NCI-H1092 treated with DMSO at 0.1 percent for 48 hours (cell line): ENCODE measurements around the gene IL23R.

Experiments
- DNase-seq: peaks from one replicate; lab custom pipeline; 2025; lab: John Stamatoyannopoulos, UW

IL23R gene

GRCh38 chr1:67242016-67242415, 75.8 kb downstream of the IL23R start:
- no peak for DNase-seq

DNA sequence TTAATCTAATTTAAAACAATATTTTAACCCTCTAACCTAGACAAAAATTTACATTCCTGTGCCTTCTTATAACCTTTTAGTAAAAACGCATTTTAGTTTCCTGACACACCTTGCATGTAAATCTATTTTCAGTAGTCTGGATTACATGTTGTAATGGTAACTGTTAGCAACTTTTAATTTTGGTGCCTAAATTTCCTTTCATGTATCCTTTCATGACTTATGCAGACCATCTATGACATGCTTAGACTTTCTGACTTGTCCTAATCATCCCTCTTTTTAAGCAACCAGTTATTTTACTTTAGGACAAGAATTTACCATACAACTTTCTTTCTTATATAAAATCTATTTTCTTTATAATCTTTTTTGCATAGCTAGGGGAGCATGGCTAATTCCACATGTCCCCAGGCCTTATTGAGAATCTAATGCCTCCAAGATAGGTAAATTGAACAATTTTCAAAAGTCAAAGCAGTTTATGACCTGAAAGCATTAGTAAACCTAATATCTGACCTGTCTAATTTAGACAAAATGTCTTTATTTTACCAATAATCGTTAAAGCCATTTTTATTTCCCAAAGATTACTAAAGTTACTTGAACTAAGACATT, 83.9 kb downstream of the IL23R start:
- DNase-seq = no peak

- no peak for DNase-seq
Observed at GRCh38 chr1:67256291-67257172, 90.3 kb downstream of the IL23R start.

GRCh38 chr1:67257173-67257535, 90.9 kb downstream of the IL23R start:
- DNase-seq = no peak

DNA sequence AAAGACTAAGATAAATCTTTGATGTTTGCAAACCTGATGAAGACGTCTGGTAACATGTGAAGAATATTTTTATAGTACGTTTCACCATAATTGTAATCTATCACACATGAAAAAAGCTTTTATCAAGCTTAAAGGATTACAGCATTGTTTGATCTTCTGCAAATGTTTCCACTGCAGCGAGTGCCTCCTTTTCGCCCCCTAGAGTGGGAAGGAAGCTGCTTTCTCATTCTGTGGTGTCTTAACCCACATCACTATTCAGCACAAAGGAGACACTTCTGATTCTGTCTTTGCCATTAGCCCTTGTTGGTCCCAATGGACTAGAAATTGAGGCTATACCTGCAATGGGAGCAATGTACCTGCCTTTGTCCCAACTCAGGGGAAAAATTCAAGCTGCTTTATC, 95.4 kb downstream of the IL23R start:
- DNase-seq = no peak

GRCh38 chr1:67262735-67263134, 96.5 kb downstream of the IL23R start:
- DNase-seq = no peak

DNA sequence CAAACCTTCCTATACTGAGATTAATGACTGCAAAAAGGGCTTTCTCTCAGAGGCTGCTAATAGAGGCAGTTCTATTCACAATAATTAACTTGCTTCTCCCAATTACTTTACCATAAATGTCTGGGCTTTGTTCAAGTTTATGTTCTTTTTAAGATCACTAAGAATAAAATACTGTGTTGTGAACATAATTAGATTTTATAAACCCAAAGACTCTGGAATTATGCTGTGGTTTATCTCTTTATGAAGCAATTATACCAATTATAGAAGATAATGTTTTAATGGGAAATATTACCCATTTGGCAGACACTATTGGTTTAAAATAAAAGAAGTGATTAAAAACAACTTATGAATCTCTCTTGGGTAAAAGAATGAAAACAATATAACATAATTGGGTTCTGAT, 97.9 kb downstream of the IL23R start:
- DNase-seq = no peak

DNA sequence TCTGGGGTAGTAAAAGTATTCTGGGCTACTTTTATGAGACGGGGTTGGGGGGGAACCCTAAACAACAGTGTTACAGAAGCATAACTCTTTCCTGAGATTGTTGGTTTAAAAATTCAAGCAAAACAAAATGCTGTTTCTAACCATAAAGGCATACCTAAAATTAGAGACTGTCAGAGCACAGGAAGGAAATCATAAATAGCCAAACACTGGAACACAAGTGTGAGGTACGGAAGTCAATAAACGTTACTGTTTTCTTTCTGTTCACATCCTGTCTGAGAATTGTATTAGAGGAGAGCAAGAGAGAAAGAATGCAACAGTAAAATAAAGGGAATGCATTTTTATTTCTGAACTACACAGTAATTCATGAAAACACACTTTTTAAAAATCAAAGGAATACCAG, 98.6 kb downstream of the IL23R start:
- no peak for DNase-seq

DNA sequence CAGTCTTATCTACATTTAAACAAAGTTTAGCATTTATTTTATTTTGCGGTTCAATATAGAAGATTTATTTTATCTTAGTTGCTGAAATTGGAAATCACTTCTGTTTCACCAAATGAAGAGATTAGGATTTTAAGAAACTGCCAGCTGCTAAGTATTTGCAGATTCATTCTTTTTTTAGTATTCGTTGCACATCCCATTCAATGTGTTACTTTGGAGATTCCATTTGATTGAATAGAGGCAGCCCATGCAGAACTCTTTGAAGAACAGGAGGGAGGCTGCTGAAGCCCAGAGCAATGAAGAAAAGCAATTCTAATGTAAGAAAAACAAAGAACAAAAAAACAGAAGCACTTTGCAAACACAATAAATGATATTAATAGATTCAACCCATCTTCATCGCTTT, 102.8 kb downstream of the IL23R start:
- DNase-seq = no peak

DNA sequence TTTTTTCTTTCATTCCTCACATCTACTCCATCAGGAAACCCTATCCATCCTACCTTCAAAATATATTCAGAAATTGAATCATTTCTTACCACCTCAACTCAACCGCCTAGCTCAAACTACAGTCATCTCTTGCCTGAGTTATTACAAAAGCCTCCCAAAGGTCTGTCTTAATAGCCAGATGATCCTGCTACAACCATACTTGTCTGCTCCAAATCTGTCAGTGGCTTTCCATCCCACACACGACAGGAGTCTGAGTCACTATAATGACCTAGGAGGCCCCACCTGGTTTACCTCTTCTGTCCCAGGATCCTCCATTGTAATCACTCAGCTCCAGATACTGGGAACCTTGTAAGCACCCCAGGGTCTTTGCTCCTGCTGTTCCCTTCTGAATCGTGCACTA, 104.3 kb downstream of the IL23R start:
- no peak for DNase-seq

GRCh38 chr1:67273591-67273990, 107.3 kb downstream of the IL23R start:
- DNase-seq = no peak

DNA sequence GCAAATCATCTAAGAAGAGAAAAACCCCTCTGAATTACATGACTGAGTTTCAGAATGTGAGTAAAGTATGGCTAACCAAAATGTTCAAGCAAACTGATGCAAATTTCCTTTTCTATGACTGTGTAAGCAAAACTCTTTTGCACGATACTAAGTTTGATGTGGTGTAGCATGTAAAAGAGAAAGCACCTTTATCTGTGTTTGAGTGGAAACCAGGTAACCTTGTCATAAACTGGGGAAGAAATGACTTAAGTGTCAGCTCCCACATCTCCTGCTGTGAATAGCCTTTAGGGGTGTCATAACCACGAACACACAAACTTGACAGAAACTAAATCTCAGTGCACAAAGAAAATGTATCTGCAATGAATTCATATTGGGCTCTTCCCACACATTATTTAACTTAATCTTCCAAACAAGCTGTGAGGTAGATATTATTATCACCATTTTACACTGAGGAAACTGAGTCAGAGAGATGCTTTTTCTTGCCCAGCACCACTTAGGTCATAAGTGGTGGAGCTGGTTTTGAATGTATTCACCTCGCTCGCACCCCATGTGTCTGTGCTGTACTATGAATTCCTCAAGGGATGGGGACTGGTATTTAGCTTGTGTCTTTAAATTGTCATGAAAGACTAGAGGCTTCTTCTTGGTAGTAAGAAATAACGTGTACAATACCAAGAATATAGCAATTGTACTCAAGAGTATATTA, 108.5 kb downstream of the IL23R start:
- DNase-seq = no peak

- no peak for DNase-seq
Observed at GRCh38 chr1:67280696-67281095, 114.4 kb downstream of the IL23R start.

DNA sequence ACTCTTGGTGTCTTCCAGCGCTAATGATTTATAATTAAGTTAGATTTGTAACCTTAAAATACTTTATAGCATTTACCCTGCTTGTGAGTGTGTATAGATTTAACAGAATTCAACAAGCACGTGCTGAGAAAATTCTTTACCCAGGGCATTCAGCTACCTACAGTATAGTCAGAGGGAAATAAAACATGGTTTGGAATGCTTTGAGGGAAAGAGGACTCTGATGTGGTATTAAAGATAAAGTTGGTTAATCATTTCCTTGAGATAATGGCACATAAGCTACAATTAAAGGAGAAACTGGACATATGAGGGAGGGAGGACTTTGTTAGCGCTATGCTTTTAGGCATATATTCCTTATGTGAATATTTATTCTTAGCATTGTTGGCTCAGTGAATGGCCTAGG, 115.0 kb downstream of the IL23R start:
- no peak for DNase-seq

- no peak for DNase-seq
Observed at GRCh38 chr1:67285780-67286488, 119.7 kb downstream of the IL23R start.

GRCh38 chr1:67290236-67290635, 124.0 kb downstream of the IL23R start:
- DNase-seq = no peak

DNA sequence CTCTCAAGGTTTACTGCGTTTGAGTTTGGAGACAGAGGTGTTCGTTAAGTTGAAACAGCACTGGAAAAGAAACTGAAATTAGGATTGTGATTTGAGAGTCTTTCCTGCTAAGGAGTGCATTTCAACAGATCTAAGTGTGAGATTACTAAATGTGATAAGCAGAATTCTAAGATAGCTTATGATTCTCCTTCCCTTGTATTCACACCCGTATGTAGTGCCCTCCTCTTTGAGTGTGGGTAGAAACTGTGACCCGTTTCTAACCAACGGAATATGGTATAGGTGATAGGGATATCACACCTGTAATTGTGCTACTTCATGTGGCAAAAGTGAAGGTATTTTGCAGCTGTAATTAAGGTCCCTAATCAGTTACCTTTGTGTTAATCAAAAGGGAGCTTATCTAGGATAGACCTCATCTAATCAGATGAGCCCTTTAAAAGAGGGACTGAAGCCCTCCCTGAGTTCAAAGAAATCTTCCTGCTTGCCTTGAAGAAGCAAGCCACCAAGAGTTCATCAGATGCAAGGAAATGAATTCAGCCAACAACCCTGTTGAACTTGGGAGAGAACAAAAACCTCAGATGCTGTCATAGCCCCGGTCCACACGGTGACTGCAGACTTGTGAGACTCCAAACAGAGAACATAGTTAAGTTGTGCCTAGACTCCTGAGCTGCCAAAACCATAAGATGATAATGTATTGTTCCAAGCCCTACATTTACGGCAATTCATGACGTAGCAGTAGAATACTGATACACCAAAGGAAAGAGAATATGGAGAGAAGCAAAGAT, 128.8 kb downstream of the IL23R start:
- no peak for DNase-seq

DNA sequence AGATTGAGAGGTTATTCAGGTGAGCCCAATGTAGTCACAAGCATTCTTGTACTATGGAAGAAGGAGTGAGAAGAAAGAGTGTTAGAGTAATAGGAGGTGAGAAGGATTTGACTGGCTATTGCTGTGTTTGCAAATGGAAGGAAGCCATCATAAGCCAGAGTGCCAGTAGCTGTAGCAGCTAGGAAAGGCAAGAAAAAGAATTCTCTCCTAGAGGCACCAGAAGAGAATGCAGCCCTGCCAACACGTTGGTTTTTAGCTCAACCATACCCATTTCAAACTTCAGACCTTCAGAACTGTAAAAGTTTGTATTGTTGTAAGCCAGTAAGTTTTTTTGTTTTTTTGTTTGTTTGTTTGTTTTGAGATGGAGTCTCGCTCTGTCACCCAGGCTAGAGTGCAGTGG, 132.5 kb downstream of the IL23R start:
- DNase-seq = no peak

GRCh38 chr1:67299296-67299695, 133.0 kb downstream of the IL23R start:
- DNase-seq = no peak

GRCh38 chr1:67300561-67300960, 134.3 kb downstream of the IL23R start:
- no peak for DNase-seq

DNA sequence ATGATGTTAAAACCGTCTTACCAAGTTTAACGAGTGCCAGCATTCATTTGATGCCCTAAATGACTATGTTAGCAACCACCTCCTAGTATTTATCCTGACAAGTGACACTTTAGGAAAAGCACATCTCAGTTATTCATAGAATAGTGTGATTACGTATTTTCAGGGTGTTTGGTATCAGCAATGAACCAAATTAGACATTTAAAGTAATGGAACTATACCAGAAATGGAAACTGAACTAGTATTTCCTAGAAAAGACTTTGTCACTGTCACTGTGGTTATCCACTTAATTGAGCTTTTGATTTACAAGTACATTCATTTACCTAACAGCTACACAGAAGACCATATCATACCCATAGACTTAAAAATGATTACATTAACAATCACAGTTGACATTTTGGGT, 137.8 kb downstream of the IL23R start:
- no peak for DNase-seq

DNA sequence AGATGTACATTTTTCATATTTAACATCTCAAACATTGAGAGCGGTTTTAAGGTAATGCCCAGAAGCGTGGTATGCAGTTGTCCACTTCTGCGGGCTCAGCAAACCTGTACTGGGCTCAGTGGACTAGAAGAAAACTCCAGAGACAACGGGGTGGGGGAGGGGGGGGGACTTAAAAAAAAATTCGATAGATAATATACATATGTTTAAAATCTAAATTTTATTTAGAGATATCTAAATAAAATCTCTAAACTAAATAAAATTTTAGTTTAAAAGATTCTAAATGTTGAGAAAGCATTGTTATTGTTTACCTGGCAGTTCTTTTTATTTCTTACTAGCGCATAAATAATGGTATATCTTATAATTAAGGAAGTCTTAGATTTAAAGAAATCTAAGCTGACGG, 140.3 kb downstream of the IL23R start:
- no peak for DNase-seq
